Subcutaneous preadipocyte (primary cell): ENCODE measurements around the gene SBK3. TPM values are rescaled to one million over a fixed set of nuclear protein-coding genes. Genes with fewer than 3 reads are reported as not detected.

ENCODE experiments used
- total RNA-seq: library from RNA; depleted of rRNA; stranded (reverse); fragments of >200 nt; gene quantifications from 2 replicates; pipeline ENCODE4 v1.2.3, GENCODE V29; 2012

Gene SBK3, protein sequence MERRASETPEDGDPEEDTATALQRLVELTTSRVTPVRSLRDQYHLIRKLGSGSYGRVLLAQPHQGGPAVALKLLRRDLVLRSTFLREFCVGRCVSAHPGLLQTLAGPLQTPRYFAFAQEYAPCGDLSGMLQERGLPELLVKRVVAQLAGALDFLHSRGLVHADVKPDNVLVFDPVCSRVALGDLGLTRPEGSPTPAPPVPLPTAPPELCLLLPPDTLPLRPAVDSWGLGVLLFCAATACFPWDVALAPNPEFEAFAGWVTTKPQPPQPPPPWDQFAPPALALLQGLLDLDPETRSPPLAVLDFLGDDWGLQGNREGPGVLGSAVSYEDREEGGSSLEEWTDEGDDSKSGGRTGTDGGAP
- total RNA-seq = 0.37 TPM in 1 of 2 replicates, not detected in the other

DNA sequence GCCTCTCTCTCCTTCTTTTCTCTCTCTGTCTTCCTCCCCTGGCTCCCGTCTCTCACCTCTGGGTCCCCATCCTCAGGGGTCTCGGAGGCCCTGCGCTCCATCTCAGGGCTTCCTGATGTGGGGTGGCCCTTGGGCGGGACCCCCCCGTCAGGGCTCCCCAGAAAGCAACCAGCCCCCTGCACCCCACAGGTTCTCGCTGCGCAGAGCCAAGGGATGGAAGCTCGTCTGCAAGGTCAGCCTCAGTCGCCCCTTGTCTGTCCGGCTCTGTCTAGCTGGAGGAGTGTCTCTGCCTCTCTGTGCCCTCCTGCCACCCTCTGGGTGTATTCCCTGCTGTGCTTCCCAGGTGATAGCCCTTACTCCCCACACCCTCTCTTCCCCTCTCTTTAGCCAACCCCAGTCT is at the start of gene SBK3:
TSS of gene SBK3 (minus strand) at position 101 of the 400 bp plus-strand sequence. CDS start at position 101, 0 bp downstream.

DNA sequence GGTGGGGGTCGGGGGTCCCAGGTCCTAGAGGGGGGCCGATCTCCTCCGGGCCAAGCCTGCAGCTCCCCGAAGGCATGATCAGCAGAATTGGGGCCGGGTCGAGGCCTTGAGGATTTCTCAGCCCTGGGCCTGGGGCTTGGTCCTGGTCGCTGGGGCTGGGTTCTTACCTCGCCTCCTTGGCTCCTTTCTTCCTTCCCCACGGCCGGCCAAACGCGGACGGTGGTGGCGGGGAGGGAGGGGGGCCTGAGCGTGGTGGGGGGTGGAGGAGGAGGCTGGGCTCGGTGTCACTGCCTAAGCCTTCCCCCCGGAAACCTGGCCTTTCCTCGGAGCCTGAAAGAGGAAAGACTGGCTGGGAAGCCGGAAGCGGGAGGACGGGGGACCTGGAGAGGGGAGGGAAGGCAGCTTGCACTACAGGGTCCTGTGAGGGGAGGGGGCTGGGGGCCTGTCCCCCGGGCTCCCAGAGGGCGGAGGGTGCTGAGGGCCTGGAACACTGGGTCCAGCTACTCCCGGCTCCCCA is 35.3 kb upstream of the SBK3 start, which contains the start of gene ZNF579:
TSS of gene ZNF579 (minus strand) at position 221 of the 517 bp plus-strand sequence. CDS start 1,209 bp downstream, outside the sequence.

DNA sequence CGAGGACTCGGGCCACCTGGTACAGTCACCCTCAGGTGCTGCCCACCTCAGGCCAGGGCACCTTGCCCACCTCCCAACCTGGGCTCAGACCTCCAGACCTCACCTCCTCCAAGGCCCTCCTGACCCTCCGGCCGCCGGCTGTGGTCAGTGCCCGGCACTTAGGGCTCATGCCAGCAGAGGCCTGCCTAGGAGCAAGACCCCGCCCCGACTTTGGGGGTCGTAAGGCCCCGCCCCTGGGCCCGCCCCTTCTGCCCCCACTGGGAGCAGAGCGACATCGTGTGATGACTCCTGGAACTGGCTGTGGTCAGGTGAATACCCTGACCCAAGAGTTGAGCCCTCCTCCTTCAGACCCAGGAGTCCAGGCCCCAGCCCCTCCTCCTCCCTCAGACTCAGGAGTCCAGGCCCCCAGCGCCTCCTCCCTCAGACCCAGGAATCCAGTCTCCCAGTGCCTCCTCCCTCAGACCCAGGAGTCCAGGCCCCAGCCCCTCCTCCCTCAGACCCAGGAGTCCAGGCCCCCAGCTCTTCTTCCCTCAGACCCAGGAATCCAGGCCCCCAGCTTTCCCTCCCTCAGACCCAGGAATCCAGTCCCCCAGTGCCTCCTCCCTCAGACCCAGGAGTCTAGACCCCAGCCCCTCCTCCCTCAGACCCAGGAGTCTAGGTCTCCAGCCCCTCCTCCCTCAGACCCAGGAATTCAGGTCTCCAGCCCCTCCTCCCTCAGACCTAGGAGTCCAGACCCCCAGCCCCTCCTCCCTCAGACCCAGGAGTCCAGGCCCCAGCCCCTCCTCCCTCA is 8.2 kb downstream of the SBK3 start, which contains the start of gene SBK2:
TSS of gene SBK2 (minus strand) at position 183 of the 790 bp plus-strand sequence. CDS start 839 bp downstream, outside the sequence.

Other genes with a start within 250 kb of the SBK3 start
- gene TMEM150B, start 220.2 kb downstream of the SBK3 start, total RNA-seq = not detected in 2 replicates
- gene KMT5C, start 205.7 kb downstream of the SBK3 start, total RNA-seq = 6.6 and 7.6 TPM in 2 replicates
- gene COX6B2, start 190.8 kb downstream of the SBK3 start, total RNA-seq = not detected in 2 replicates
- not detected in 2 replicates for gene GARIN5B, start 182.3 kb downstream of the SBK3 start, total RNA-seq
- 0.37 and 1.6 TPM in 2 replicates for gene IL11, start 175.1 kb downstream of the SBK3 start, total RNA-seq
- not detected in 2 replicates for gene TMEM190, start 168.7 kb downstream of the SBK3 start, total RNA-seq
- not detected in 2 replicates for gene TMEM238, start 161.3 kb downstream of the SBK3 start, total RNA-seq
- gene RPL28, start 159.6 kb downstream of the SBK3 start, total RNA-seq = 171 and 427 TPM in 2 replicates
- 72.0 and 185 TPM in 2 replicates for gene UBE2S, start 137.8 kb downstream of the SBK3 start, total RNA-seq
- gene SHISA7, start 102.2 kb downstream of the SBK3 start, total RNA-seq = not detected in 2 replicates
- gene ISOC2, start 83.9 kb downstream of the SBK3 start, total RNA-seq = 83.0 and 83.9 TPM in 2 replicates
- gene C19orf85, start 80.8 kb downstream of the SBK3 start, total RNA-seq = not detected in 2 replicates
- gene ZNF628, start 68.9 kb downstream of the SBK3 start, total RNA-seq = 2.6 and 2.7 TPM in 2 replicates
- gene NAT14, start 60.4 kb downstream of the SBK3 start, total RNA-seq = 9.9 and 10.0 TPM in 2 replicates
- gene SSC5D, start 57.1 kb downstream of the SBK3 start, total RNA-seq = 9.2 and 14.7 TPM in 2 replicates
- not detected in 2 replicates for gene SBK2, start 8.4 kb downstream of the SBK3 start, total RNA-seq
- 4.3 and 4.4 TPM in 2 replicates for gene ZNF579, start 35.3 kb upstream of the SBK3 start, total RNA-seq
- gene FIZ1, start 54.0 kb upstream of the SBK3 start, total RNA-seq = 4.0 and 4.3 TPM in 2 replicates
- gene ZNF524, start 54.7 kb upstream of the SBK3 start, total RNA-seq = 11.9 and 12.5 TPM in 2 replicates
- 1.1 and 1.6 TPM in 2 replicates for gene ZNF865, start 60.1 kb upstream of the SBK3 start, total RNA-seq
- 3.1 and 3.7 TPM in 2 replicates for gene ZNF784, start 79.0 kb upstream of the SBK3 start, total RNA-seq
- gene ZNF580, start 95.5 kb upstream of the SBK3 start, total RNA-seq = 3.7 and 5.9 TPM in 2 replicates
- 20.3 and 31.6 TPM in 2 replicates for gene ZNF581, start 98.1 kb upstream of the SBK3 start, total RNA-seq
- gene CCDC106, start 102.7 kb upstream of the SBK3 start, total RNA-seq = 3.3 and 5.9 TPM in 2 replicates
- gene U2AF2, start 109.5 kb upstream of the SBK3 start, total RNA-seq = 88.9 and 115 TPM in 2 replicates
- gene EPN1, start 129.7 kb upstream of the SBK3 start, total RNA-seq = 25.8 and 29.8 TPM in 2 replicates
- gene NLRP9, start 192.9 kb upstream of the SBK3 start, total RNA-seq = not detected in 2 replicates
- not detected in 2 replicates for gene RFPL4A, start 213.6 kb upstream of the SBK3 start, total RNA-seq
- not detected in 2 replicates for gene RFPL4AL1, start 223.6 kb upstream of the SBK3 start, total RNA-seq